ENCODE results near the gene SEMA4C.

The SEMA4C gene

DNA sequence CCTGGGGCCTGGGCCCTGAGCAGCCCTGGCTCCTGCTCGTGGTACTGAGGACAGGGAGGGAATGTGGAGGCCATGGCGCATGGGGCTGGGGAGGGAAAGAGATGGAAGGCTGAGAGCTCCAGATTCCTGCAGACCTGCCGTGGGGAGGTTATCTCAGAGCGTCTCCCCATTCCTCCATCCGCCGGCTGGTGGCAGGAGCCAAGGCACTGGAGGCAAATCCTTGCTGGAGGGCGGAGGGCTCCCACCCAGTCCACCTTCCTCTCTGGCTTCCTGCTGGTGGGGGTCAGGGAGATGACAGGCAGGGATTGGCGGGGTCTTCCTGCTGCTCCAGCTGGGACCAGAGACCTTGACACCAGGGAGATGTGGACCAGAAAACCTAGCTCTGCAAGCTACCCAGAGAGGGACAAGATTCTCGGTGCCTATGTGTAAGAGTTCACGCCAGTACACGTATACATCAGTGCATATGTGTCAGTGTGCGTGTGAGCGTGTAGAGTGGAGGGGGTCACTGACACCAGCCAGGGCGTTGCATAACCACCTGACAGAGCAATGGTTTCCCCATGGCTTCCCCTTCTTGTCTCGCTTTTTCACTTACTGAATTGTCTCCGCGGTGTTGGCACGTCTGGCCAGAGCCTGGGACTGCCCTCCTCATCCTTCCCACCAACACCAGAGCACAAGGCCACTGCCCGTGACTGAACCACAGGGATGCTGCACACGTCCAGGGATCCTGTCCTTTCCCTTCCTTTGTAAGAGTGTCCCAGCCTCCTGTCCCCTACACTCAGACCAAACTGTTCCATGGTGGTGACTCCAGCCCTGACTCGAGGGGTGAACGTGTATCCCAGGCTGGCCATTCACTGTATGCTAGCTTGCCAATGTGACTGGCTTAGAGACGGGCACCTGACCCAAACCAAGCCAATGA lies 15.8 kb upstream of the SEMA4C start:
- TF ChIP-seq CTCF (conservative IDR thresholded peaks at IDR 0.05; ENCODE audit: control insufficient read depth, insufficient read depth, low read depth, low read length): no peak
- H3K4me3 ChIP-seq (ENCODE audit: control insufficient read depth, low read depth, low read length): no peak overlapping the region
- DNase-seq (ENCODE audit: low read depth): no peak

- H3K4me3 ChIP-seq (ENCODE audit: control insufficient read depth, low read depth, low read length): no peak overlapping the region
- DNase-seq (ENCODE audit: low read depth): no peak
- TF ChIP-seq CTCF (conservative IDR thresholded peaks at IDR 0.05; ENCODE audit: control insufficient read depth, insufficient read depth, low read depth, low read length): no peak
Measured at GRCh38 chr2:96884299-96885094, 14.6 kb upstream of the SEMA4C start.

- no peak for DNase-seq (ENCODE audit: low read depth)
- no peak overlapping the region for H3K4me3 ChIP-seq (ENCODE audit: control insufficient read depth, low read depth, low read length)
- no peak for TF ChIP-seq CTCF (conservative IDR thresholded peaks at IDR 0.05; ENCODE audit: control insufficient read depth, insufficient read depth, low read depth, low read length)
Measured at GRCh38 chr2:96883306-96883705, 13.4 kb upstream of the SEMA4C start.

- no peak for TF ChIP-seq CTCF (conservative IDR thresholded peaks at IDR 0.05; ENCODE audit: control insufficient read depth, insufficient read depth, low read depth, low read length)
- H3K4me3 ChIP-seq (ENCODE audit: control insufficient read depth, low read depth, low read length): no peak overlapping the region
- no peak for DNase-seq (ENCODE audit: low read depth)
Measured at GRCh38 chr2:96882906-96883305, 13.0 kb upstream of the SEMA4C start.

GRCh38 chr2:96882230-96882629 lies 12.3 kb upstream of the SEMA4C start:
- H3K4me3 ChIP-seq (ENCODE audit: control insufficient read depth, low read depth, low read length): no peak overlapping the region
- TF ChIP-seq CTCF (conservative IDR thresholded peaks at IDR 0.05; ENCODE audit: control insufficient read depth, insufficient read depth, low read depth, low read length): no peak
- no peak for DNase-seq (ENCODE audit: low read depth)

- no peak overlapping the region for H3K4me3 ChIP-seq (ENCODE audit: control insufficient read depth, low read depth, low read length)
- DNase-seq (ENCODE audit: low read depth): no peak
- no peak for TF ChIP-seq CTCF (conservative IDR thresholded peaks at IDR 0.05; ENCODE audit: control insufficient read depth, insufficient read depth, low read depth, low read length)
Measured at GRCh38 chr2:96881349-96882195, 11.7 kb upstream of the SEMA4C start.
